T-helper 1 cell treated with Interleukin-12 subunit alpha and Interleukin-12 subunit beta and Interleukin-4 antibody, amounts not matched to agents 30 ng/mL and 1 ng/mL, for 36 hours (primary cell): ENCODE data around the gene S100A3. TPM values are rescaled to one million over a fixed set of nuclear protein-coding genes. Genes with fewer than 3 reads are reported as not detected.
"Not testable (repeated sequence)": the region's sequence is repeated elsewhere in the genome, so short reads cannot be mapped to it uniquely, and the experiment has no call there.

ENCODE experiments used
- intact Hi-C: fragments of 100-400 bp; cut with micrococcal nuclease; formaldehyde crosslinking; loops from one replicate; pipeline ENCODE4 v1.15.1; 2024
- total RNA-seq: library from RNA; stranded (reverse); gene quantifications from 2 replicates; pipeline ENCODE4 v1.2.3, GENCODE V29; 2022

The S100A3 gene
- total RNA-seq, result 0.24 TPM in 1 of 2 replicates, not detected in the other

GRCh38 chr1:153548722-153549688, at the start of gene S100A3:
Gene S100A3 (minus strand): TSS chr1:153549258. CDS start chr1:153548485, 773 bp downstream.
- intact Hi-C loops, result loop anchor here (5.0 kb wide), 1 partner anchor 178 kb away; the partner anchor contains the start of gene INTS3

- intact Hi-C loops, result no loop called here
Observed at GRCh38 chr1:153598309-153599172, 49.5 kb upstream of the S100A3 start.

- intact Hi-C loops, result no loop called here
Observed at GRCh38 chr1:153597206-153597605, 48.1 kb upstream of the S100A3 start.

- intact Hi-C loops, result no loop called here
Observed at GRCh38 chr1:153592748-153593147, 43.7 kb upstream of the S100A3 start.

DNA sequence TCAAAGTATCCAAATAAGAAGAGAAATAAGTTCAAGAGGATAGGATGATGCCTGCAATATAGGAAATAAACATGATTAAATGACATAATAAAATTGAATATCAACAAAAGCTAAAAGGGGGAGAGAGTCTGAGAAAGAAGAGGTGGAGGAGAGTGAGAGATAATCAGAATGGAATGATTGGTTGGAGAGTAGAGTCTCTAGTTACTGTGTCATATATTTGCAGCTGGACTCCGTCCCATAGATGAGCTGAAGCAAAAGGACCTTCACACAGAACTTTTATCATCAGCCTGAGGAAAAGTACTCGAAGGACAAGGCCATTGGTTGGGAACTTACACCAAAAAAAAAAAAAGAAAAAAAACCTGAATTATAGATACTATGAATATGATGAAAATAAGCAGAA, 39.4 kb upstream of the S100A3 start:
- intact Hi-C loops, result no loop called here

- intact Hi-C loops, result not testable (repeated sequence)
Observed at GRCh38 chr1:153588033-153588432, 39.0 kb upstream of the S100A3 start.

- intact Hi-C loops, result no loop called here
Observed at GRCh38 chr1:153587314-153587713, 38.3 kb upstream of the S100A3 start.

GRCh38 chr1:153586347-153586746, 37.3 kb upstream of the S100A3 start:
- intact Hi-C loops, result no loop called here

- intact Hi-C loops, result no loop called here
Observed at GRCh38 chr1:153585006-153585405, 35.9 kb upstream of the S100A3 start.

DNA sequence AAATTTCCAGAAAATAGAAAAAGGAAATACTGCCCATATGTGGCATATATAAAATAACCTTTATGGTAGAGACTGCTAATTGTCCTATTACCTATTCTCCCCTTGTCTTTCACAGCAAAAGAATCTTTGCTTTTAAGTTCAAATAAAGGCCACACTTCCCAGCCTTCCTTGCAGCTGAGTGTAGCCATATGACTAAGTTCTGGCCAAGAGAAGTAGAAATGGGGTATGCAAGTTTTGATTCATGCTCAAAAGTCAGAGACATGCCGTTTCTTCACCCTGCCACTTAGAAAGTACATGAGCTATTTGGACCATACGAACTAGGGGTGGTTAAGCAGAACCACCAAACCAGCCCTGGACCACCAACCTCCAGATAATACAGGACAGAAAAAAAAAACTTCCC, 34.9 kb upstream of the S100A3 start:
- intact Hi-C loops, result no loop called here

- intact Hi-C loops, result not testable (repeated sequence)
Observed at GRCh38 chr1:153583514-153583913, 34.5 kb upstream of the S100A3 start.

DNA sequence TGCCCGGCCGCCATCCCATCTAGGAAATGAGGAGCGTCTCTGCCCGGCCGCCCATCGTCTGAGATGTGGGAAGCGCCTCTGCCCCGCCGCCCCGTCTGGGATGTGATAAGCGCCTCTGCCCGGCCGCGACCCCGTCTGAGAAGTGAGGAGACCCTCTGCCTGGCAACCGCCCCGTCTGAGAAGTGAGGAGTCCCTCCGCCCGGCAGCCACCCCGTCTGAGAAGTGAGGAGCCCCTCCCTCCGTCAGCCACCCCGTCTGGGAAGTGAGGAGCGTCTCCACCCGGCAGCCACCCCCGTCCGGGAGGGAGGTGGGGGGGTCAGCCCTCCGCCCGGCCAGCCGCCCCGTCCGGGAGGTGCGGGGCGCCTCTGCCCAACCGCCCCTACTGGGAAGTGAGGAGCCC, 33.8 kb upstream of the S100A3 start:
- intact Hi-C loops, result not testable (repeated sequence)

DNA sequence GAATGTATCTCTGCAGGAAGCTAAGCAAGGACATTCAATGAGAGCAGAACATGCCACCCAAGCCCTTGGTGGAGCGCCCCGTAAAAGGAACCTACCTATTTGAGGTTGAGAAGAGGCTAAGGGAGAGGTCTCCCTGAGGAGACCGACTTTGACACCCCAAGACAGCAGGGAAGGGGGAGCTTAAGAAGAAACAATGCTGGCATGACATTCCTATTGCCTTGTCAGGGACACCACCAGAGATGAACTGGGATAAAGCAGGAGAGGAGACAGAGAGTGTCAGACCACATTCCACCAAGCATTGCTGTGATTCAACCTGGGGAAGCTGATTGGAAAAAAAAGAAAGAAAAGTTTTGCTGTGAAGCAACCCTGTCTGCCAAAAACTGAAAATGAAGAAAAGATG, 29.9 kb upstream of the S100A3 start:
- intact Hi-C loops, result no loop called here

- intact Hi-C loops, result no loop called here
Observed at GRCh38 chr1:153578490-153578889, 29.4 kb upstream of the S100A3 start.

- intact Hi-C loops, result no loop called here
Observed at GRCh38 chr1:153577624-153578051, 28.6 kb upstream of the S100A3 start.

DNA sequence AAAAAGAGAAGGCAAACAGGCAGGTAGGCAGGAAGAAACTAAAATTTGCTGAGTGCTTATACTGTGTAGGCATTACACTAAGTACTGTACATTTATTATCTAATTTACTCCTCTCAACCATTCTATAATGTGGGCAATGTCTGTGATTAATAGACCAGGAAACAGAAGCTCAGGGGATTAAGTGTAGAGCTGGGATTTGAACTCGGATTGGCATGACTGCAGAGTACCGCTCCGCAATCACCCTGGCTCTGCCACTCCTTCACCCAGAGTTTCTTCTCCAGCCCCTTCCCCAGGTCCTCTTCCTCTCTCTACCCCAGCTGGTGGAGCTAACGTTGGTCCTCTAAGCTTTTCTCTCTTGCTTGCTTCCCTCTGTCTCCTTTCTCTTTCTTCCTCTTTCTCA, 28.1 kb upstream of the S100A3 start:
- intact Hi-C loops, result no loop called here

DNA sequence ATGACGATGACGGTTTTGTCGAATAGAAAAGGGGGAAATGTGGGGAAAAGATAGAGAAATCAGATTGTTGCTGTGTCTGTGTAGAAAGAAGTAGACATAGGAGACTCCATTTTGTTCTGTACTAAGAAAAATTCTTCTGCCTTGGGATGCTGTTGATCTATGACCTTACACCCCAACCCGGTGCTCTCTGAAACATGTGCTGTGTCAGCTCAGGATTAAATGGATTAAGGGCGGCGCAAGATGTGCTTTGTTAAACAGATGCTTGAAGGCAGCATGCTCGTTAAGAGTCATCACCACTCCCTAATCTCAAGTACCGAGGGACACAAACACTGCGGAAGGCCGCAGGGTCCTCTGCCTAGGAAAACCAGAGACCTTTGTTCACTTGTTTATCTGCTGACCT, 26.4 kb upstream of the S100A3 start:
- intact Hi-C loops, result not testable (repeated sequence)

DNA sequence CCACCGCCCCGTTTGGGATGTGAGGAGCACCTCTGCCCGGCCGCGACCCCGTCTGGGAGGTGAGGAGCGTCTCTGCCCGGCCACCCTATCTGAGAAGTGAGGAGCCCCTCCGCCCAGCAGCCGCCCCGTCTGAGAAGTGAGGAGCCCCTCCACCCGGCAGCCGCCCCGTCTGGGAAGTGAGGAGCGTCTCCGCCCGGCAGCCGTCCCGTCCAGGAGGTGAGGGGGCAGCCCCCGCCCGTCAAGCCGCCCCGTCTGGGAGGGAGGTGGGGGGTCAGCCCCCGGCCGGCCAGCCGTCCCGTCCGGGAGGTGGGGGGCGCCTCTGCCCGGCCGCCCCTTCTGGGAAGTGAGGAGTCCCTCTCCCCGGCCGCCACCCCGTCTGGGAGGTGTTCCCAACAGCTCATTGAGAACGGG, 26.0 kb upstream of the S100A3 start:
- intact Hi-C loops, result not testable (repeated sequence)

DNA sequence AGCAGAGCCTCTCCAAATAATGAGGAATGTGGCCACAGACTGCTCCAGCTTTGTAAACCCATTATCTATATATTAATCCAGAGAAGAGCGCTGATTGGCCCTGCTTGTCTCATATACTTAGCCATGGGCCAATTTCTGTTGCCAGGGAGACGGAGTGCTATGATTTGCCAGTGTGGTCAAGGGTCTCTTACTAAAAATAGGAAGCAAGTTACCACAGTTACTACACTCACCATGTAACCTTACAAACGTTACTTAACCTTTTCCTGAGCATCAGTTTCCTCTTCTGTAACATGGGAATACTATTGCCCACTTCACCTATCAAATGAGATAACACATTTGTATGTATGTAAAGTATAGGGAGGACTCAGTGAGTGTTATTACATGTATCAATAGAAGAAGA, 24.3 kb upstream of the S100A3 start:
- intact Hi-C loops, result loop anchor here (2.0 kb wide), 1 partner anchor 413 kb away; the partner anchor contains the start of gene RAB13

DNA sequence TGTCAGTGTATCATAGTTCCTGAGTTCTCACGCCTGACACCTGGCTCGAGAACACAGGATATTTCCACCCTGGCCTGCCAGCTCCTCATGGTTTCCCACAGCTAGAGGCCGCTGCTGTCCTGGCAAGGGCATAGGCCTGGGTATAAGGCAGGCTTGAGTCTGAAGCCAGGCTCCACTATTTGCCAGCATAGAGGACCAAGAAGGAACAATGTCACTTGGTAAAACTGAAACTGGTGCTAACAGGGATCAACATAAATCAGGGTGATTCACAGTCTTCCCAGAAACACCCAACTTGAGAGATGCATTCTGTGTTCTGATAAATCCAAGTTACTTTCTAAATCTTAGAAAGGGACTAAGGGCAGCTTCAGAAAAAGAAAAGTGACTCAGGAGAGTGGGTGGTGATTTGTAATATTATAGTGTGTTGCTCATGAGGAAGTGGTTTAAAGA, 23.5 kb upstream of the S100A3 start:
- intact Hi-C loops, result loop anchor here (1.0 to 2.0 kb wide), 3 partner anchors 45 to 414 kb away; partner anchors contain the start of gene RAB13

DNA sequence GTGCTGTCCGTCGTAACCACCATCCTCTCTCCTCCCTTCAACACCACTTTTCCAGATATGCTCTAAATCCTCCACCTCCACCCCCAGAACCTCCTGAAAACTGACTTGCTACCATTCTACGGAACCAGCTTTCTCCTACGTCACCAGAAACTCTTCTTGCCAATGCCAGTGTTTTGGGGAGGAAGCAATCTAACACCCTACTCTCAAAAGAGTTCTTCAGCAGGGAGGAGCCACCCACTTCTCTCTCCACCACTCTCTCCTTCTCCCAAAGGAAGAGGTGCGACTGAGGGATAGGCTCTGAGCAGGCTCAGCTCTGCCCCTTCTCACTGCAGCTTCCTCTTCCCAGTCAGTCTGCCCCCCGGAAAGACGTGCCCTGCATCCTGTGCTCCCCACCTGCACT, 22.6 kb upstream of the S100A3 start:
- intact Hi-C loops, result loop anchor here (1.0 to 2.0 kb wide), 3 partner anchors 46 to 415 kb away; partner anchors contain the start of gene RAB13

DNA sequence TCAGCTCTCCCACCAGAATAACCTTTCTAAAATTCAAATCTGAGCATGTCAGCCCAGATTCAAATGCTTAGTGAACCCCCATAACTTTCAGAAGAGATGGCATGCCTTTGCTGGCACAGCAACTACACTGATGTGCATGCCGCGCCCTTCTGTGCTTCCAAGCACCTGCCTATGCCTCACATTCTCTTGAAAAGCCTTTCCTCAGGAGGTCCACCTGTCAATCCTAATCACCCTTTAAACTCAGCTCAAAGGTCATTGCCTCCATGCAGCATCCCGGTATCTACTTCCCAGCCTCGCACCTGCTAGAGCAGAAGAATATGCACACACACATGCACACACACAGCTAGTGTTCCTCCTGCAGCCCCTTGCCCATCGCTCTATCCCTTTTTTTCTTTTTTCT, 21.8 kb upstream of the S100A3 start:
- intact Hi-C loops, result no loop called here
